Sigmoid colon (tissue), 7 donors: Measurements from ENCODE around the gene SULF2. TPM values are rescaled to one million over a fixed set of nuclear protein-coding genes. Genes with fewer than 3 reads are reported as not detected.
A peak's percentile ranks its signal among the peaks of the same experiment; 100 is the strongest.
"Not testable (repeated sequence)": the region's sequence is repeated elsewhere in the genome, so short reads cannot be mapped to it uniquely, and the experiment has no call there.

Source experiments
- DNase-seq: peaks from one replicate; pipeline ENCODE4 v3.0.0-alpha.2; 2019
- H3K27ac ChIP-seq, 4 donors: fragments of 200-600 bp; sonication (generic); one replicate each; pipeline ENCODE4 v1.5.1; 2016 to 2019; ENCODE audit warnings: mild to moderate bottlenecking in 1 of 4
- H3K27me3 ChIP-seq, 3 donors: fragments of 200-600 bp; sonication (generic); one replicate each; pipeline ENCODE4 v1.5.1; 2019; ENCODE audit warnings: mild to moderate bottlenecking in 1 of 3
- H3K36me3 ChIP-seq, 4 donors: fragments of 200-600 bp; sonication (generic); one replicate each; pipeline ENCODE4 v1.5.1; 2016 to 2019
- H3K4me1 ChIP-seq, 4 donors: fragments of 200-600 bp; sonication (generic); one replicate each; pipeline ENCODE4 v1.5.1; 2017 to 2019
- H3K4me3 ChIP-seq, 4 donors: fragments of 200-600 bp; sonication (generic); one replicate each; pipeline ENCODE4 v1.5.1; 2017 to 2019; ENCODE audit warnings: mild to moderate bottlenecking in 2 of 4, moderate library complexity in 1 of 4
- H3K9me3 ChIP-seq, 4 donors: fragments of 200-600 bp in 3 of 4; sonication (generic) in 3 of 4; one replicate each; pipeline versions ENCODE4 v1.5.1 to v1.6.1; 2013 to 2019
- CTCF ChIP-seq, 4 experiments: fragments of 450-650 bp in 3 of 4; fragments of 200-600 bp in 1 of 4; IDR thresholded peaks; one replicate each; pipeline ENCODE4 v1.5.1; 2016 to 2019; ENCODE audit warnings: antibody characterized with exemption in 4 of 4, mild to moderate bottlenecking in 3 of 4, moderate library complexity in 2 of 4
- EP300 ChIP-seq, 4 donors: sonication (generic); formaldehyde crosslinking; IDR thresholded peaks; one replicate each; pipeline ENCODE4 v1.6.1; 2017; ENCODE audit warnings: antibody characterized with exemption in 4 of 4
- POLR2A ChIP-seq, 2 donors: fragments of 450-650 bp; IDR thresholded peaks; one replicate each; pipeline ENCODE4 v1.6.1; 2016; ENCODE audit warnings: antibody characterized with exemption in 2 of 2, mild to moderate bottlenecking in 2 of 2, moderate library complexity in 2 of 2
- POLR2AphosphoS5 ChIP-seq, 4 donors: sonication (generic); formaldehyde crosslinking; IDR thresholded peaks; one replicate each; pipeline ENCODE4 v1.6.1; 2017; ENCODE audit warnings: antibody characterized with exemption in 4 of 4
- WGBS, 2 donors: extraction: QIAGEN DNeasy Blood & Tissue Kit; methylation state at CpG; one replicate each; pipeline ENCODE4 v1.1.7; 2013; 5-methylcytosine and 5-hydroxymethylcytosine counted together
- intact Hi-C: fragments of 100-400 bp; cut with DNase I; formaldehyde crosslinking; loops from one replicate; pipeline ENCODE4 v1.15.1; 2023
- polyA plus RNA-seq, 3 donors: library from polyadenylated mRNA; stranded (reverse); fragments of 200-250 nt; gene quantifications; one replicate each; pipeline ENCODE4 v1.2.3, GENCODE V29; 2013
- total RNA-seq, 4 donors: library from RNA; depleted of rRNA; stranded (reverse); fragments of >200 nt; gene quantifications; one replicate each; pipeline ENCODE4 v1.1.0, GENCODE V29; 2016
- donor health status: healthy with polysubstance abuse.
- donor health status: Bipolar disorder and iron deficiency.
- donor health status: healthy.

The SULF2 gene
- 10 to 100 TPM; 14.6 to 63.4 (median 35.7) TPM for total RNA-seq
- 10 to 100 TPM; 18.0 to 70.1 (median 22.2) TPM for polyA plus RNA-seq

GRCh38 chr20:47785311-47785853, at the start of gene SULF2:
Gene SULF2, minus strand, starts transcription at chr20:47785481. Its CDS starts 28,118 bp downstream, at chr20:47757363.
- WGBS, 2 donors = 1% methylated on average over 82 of the region's 82 CpGs
- no peaks in the 10 kb centered on the region for H3K9me3 ChIP-seq
- no peak for TF ChIP-seq CTCF (IDR thresholded peaks at IDR 0.05)
- no peak for TF ChIP-seq POLR2A (IDR thresholded peaks at IDR 0.05)
- no peak for TF ChIP-seq EP300 (IDR thresholded peaks at IDR 0.05)
- no peak for TF ChIP-seq POLR2AphosphoS5 (IDR thresholded peaks at IDR 0.05)
- intact Hi-C loops = loop anchor here (2.0 to 5.0 kb wide), 5 partner anchors 61 to 512 kb away; no protein-coding TSS in a partner anchor
- no peak for DNase-seq
- H3K4me3 ChIP-seq = peak within 1 kb of the TSS; percentile 44 to 81 (median 72)
- H3K27ac ChIP-seq = peak within 1 kb of the TSS; percentile 82 to 93 (median 86)
- no peaks in the 10 kb centered on the region for H3K27me3 ChIP-seq
- no peaks in the 10 kb centered on the region for H3K36me3 ChIP-seq
- peaks cover 0 to 64% (median 47%) of the 10 kb centered on the region in 4 donors for H3K4me1 ChIP-seq

- H3K27me3 ChIP-seq, intact Hi-C loops, H3K27ac ChIP-seq, H3K4me3 ChIP-seq, DNase-seq, H3K4me1 ChIP-seq, H3K36me3 ChIP-seq, H3K9me3 ChIP-seq: not testable (repeated sequence)
- WGBS, 2 donors = no CpG with 5 or more reads among the region's 7 CpGs
Measured at GRCh38 chr20:47831675-47832074, 46.4 kb upstream of the SULF2 start.

GRCh38 chr20:47826716-47827115, 41.4 kb upstream of the SULF2 start:
- H3K4me3 ChIP-seq, H3K36me3 ChIP-seq, intact Hi-C loops, H3K4me1 ChIP-seq, H3K9me3 ChIP-seq, H3K27me3 ChIP-seq, H3K27ac ChIP-seq: not testable (repeated sequence)
- peak; percentile 38 for DNase-seq
- 81 to 85% methylated on average over 8 of the region's 8 CpGs for WGBS, 2 donors

GRCh38 chr20:47826006-47826405, 40.7 kb upstream of the SULF2 start:
- 66 to 73% methylated on average over 18 of the region's 18 CpGs for WGBS, 2 donors
- peak; percentile 35 for DNase-seq
- intact Hi-C loops = not testable (repeated sequence)

DNA sequence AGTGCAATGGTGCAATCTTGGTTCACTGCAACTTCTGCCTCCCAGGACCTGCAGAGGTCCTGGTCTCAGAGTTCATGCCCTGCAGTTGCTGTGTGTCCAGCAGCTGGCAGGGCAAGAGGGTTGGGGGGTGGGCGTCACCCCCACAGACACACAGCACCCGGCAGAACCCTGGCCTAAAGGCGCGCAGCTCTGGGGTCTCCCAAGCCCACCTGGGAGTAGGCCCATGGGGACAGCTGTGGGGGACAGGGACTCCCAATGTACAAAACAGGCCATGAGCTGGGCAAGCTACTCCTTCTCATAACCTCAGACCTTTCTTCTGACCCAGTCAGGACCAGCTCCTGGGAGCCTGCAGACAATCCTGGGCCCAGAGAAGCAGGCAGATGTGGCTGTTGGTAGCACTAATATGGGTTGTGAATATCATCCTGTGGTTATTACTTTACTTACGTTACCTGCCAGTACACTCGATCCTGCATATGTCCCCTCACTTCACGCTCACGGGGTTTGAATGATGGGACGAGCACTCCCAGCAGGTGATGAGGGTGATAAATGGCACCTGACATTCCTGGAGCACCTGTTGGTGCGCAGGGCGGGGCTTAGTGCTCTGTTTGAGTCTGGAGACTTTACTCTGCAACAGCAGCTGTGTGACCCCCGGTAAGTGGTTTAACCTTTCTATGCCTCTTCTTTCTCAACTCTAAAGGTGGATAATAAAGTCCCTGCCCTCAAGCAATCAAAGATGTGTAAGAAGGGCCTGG, 39.9 kb upstream of the SULF2 start:
- no peaks in the 10 kb centered on the region for H3K4me1 ChIP-seq
- TF ChIP-seq EP300 (IDR thresholded peaks at IDR 0.05) (no peak), POLR2A (IDR thresholded peaks at IDR 0.05) (no peak), CTCF (IDR thresholded peaks at IDR 0.05) (no peak), POLR2AphosphoS5 (IDR thresholded peaks at IDR 0.05) (no peak)
- H3K27me3 ChIP-seq = no peaks in the 10 kb centered on the region
- H3K4me3 ChIP-seq = no peak overlapping the region
- H3K36me3 ChIP-seq = no peaks in the 10 kb centered on the region
- peak; percentile 19 for DNase-seq
- 46 to 79% methylated on average over 12 of the region's 12 CpGs for WGBS, 2 donors
- intact Hi-C loops = no loop called here
- H3K27ac ChIP-seq = no peak overlapping the region
- no peaks in the 10 kb centered on the region for H3K9me3 ChIP-seq

More at GRCh38 chr20:47826006-47826405, 40.7 kb upstream of the SULF2 start:
- not testable (repeated sequence) for H3K4me1 ChIP-seq, H3K27ac ChIP-seq, H3K27me3 ChIP-seq, H3K9me3 ChIP-seq, H3K4me3 ChIP-seq, H3K36me3 ChIP-seq

DNA sequence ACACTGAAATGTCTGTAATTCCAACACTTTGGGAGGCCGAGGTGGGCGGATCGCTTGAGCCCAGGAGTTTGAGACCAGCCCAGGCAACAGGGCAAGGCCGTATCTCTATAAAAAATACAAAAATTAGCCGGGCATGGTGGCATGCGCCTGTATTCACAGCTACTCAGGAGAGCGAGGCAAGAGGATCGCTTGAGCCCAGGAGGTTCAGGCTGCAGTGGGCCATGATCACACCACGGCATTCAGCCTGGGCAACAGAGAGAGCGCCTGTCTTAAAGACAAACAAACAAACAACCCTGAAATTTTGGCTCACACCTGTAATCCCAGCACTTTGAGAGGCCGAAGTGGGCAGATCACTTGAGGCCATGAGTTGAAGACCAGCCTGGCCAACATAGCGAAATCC, 38.7 kb upstream of the SULF2 start:
- H3K9me3 ChIP-seq, H3K27ac ChIP-seq, H3K36me3 ChIP-seq, H3K4me3 ChIP-seq, H3K4me1 ChIP-seq, H3K27me3 ChIP-seq: not testable (repeated sequence)
- intact Hi-C loops = loop anchor here (5.0 kb wide), 1 partner anchor 73 kb away; no protein-coding TSS in a partner anchor
- 89 to 92% methylated on average over 12 of the region's 12 CpGs for WGBS, 2 donors
- peak; percentile 29 for DNase-seq
